A549 treated with Mapracorat at 1 μM for 4 hours (cell line): Measurements from ENCODE around the gene PIK3CB. TPM values are rescaled to one million over a fixed set of nuclear protein-coding genes. Genes with fewer than 3 reads are reported as not detected.

Experiments used
- total RNA-seq: library from RNA; stranded (reverse); fragments of 200-300 nt; extraction: Qiagen RNA extraction; gene quantifications from 5 replicates; pipeline ENCODE4 v1.2.3, GENCODE V29; 2022

The PIK3CB gene
- total RNA-seq = 13.9 to 18.1 TPM (median 17.3 TPM) in 5 replicates

GRCh38 chr3:138834596-138835396 is at the start of gene PIK3CB:
PIK3CB (minus strand) TSS chr3:138834928; CDS start chr3:138759343, 75,585 bp downstream.

DNA sequence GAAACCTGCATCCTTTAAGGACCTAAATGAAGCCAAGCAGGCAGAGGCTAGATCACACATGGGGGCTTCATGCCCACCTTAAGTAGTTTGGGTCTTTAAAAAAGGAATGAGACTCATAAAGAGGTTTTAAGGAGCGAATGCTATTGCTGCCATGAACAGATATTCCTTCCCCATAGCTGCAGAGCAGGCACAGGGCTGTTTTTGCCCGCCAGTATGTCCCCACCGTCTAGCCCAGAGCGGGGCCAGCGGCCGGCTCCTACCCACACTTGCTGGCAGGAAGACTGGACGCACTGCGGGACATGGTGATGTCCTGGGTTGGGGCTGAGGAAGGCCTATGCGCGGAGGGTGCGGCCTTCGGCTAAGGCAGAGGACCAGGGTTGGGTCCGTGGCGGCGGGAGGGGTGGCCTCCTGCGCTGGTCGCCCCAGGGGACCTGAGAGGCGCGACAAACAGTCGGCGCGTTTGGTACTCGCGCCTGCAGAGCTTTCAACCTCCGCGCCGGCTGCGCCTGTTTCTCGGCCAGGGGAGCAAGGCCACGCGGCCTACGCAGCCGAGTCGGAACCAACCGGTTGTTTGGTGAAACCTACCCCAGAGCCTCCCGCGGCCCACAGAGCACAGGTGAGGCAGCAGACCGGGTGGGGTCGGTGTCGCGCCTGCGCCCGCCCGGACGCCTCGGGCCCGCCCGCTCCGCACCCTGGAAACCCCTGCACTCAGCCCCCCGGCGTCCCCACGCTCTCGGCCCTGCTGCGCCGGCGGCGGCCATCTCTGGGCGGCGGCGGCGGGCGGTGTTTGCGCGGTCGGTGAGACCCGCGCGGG is 226.2 kb downstream of the PIK3CB start, which contains the start of gene FAIM:
TSS of gene FAIM (plus strand) at position 450 of the 814 bp plus-strand sequence. CDS start 10,956 bp downstream, outside the sequence.

Other genes starting within 250 kb of the PIK3CB start
- gene CEP70, start 240.7 kb downstream of the PIK3CB start, total RNA-seq = 6.1 to 10.6 TPM (median 8.7 TPM) in 5 replicates
- gene FAIM, start 226.2 kb downstream of the PIK3CB start, total RNA-seq = 26.6 to 38.9 TPM (median 27.4 TPM) in 5 replicates
- gene FOXL2, start 112.2 kb upstream of the PIK3CB start, total RNA-seq = 2.6 to 5.1 TPM (median 4.2 TPM) in 5 replicates
- 0.63 to 1.4 TPM (median 0.91 TPM) in 5 replicates for gene FOXL2NB, start 112.3 kb upstream of the PIK3CB start, total RNA-seq
- not detected in 5 replicates for gene PRR23A, start 171.3 kb upstream of the PIK3CB start, total RNA-seq
- gene PRR23B, start 186.0 kb upstream of the PIK3CB start, total RNA-seq = not detected in 5 replicates
- not detected in 5 replicates for gene PRR23C, start 210.0 kb upstream of the PIK3CB start, total RNA-seq